HUES48 (cell line): ENCODE measurements around the gene ALX3.

ENCODE experiments used
- H3K27ac ChIP-seq: one replicate; pipeline ENCODE4 v1.7.0; 2013; ENCODE audit warnings: low read depth, low read length, inconsistent platforms
- H3K27me3 ChIP-seq: 2 replicates; pipeline ENCODE4 v1.6.1; 2013; ENCODE audit warnings: mild to moderate bottlenecking, low read length; ENCODE audit not compliant: control insufficient read depth, insufficient read depth
- H3K36me3 ChIP-seq: 2 replicates; pipeline ENCODE4 v1.6.1; 2013; ENCODE audit warnings: low read length; ENCODE audit not compliant: control insufficient read depth, insufficient read depth
- H3K4me1 ChIP-seq: 2 replicates; pipeline ENCODE4 v1.6.1; 2013; ENCODE audit warnings: mild to moderate bottlenecking, low read length; ENCODE audit not compliant: control insufficient read depth, insufficient read depth
- H3K4me3 ChIP-seq: 2 replicates; pipeline ENCODE4 v1.5.1; 2013; ENCODE audit warnings: mild to moderate bottlenecking, low read depth, low read length
- H3K9ac ChIP-seq: 2 replicates; pipeline ENCODE4 v1.6.1; 2013; ENCODE audit warnings: mild to moderate bottlenecking, low read depth, low read length, moderate library complexity
- H3K9me3 ChIP-seq: 2 replicates; pipeline ENCODE4 v1.6.1; 2013; ENCODE audit warnings: low read length; ENCODE audit not compliant: control insufficient read depth, insufficient read depth

The ALX3 gene

GRCh38 chr1:110062612-110063011 is 7.9 kb downstream of the ALX3 start:
- H3K9me3 ChIP-seq: no peaks in the 10 kb centered on the region
- no peak overlapping the region for H3K27ac ChIP-seq
- H3K9ac ChIP-seq: no peak overlapping the region
- H3K4me1 ChIP-seq: no peaks in the 10 kb centered on the region
- no peak overlapping the region for H3K4me3 ChIP-seq
- H3K36me3 ChIP-seq: peaks cover 12% of the 10 kb centered on the region
- peaks cover 39% of the 10 kb centered on the region for H3K27me3 ChIP-seq

GRCh38 chr1:110061341-110061740 is 9.1 kb downstream of the ALX3 start:
- H3K27me3 ChIP-seq: peaks cover 26% of the 10 kb centered on the region
- H3K9ac ChIP-seq: no peak overlapping the region
- no peak overlapping the region for H3K27ac ChIP-seq
- H3K36me3 ChIP-seq: peaks cover 25% of the 10 kb centered on the region
- H3K4me3 ChIP-seq: no peak overlapping the region
- H3K9me3 ChIP-seq: no peaks in the 10 kb centered on the region
- no peaks in the 10 kb centered on the region for H3K4me1 ChIP-seq

GRCh38 chr1:110060662-110061060 is 9.8 kb downstream of the ALX3 start:
- Histone ChIP-seq H3K4me1 (no peaks in the 10 kb centered on the region), H3K36me3 (peaks cover 31% of the 10 kb centered on the region), H3K4me3 (no peak overlapping the region), H3K9me3 (no peaks in the 10 kb centered on the region), H3K27me3 (peaks cover 19% of the 10 kb centered on the region), H3K27ac (no peak overlapping the region), H3K9ac (no peak overlapping the region)

GRCh38 chr1:110060034-110060661 is 10.3 kb downstream of the ALX3 start:
- Histone ChIP-seq H3K4me1 (no peaks in the 10 kb centered on the region), H3K36me3 (peaks cover 37% of the 10 kb centered on the region), H3K27ac (no peak overlapping the region), H3K9ac (no peak overlapping the region), H3K4me3 (no peak overlapping the region), H3K9me3 (no peaks in the 10 kb centered on the region), H3K27me3 (peaks cover 14% of the 10 kb centered on the region)

GRCh38 chr1:110059133-110059863 is 11.2 kb downstream of the ALX3 start:
- H3K36me3 ChIP-seq: peaks cover 45% of the 10 kb centered on the region
- peaks cover 7% of the 10 kb centered on the region; the same call in 1 of the 2 replicates for H3K27me3 ChIP-seq
- H3K4me3 ChIP-seq: no peak overlapping the region
- H3K9me3 ChIP-seq: no peaks in the 10 kb centered on the region
- no peak overlapping the region for H3K9ac ChIP-seq
- H3K27ac ChIP-seq: no peak overlapping the region
- H3K4me1 ChIP-seq: no peaks in the 10 kb centered on the region

GRCh38 chr1:110058591-110058990 is 11.9 kb downstream of the ALX3 start:
- Histone ChIP-seq H3K4me1 (no peaks in the 10 kb centered on the region), H3K27me3 (0 out of 2 replicates have a peak, but pooled peaks cover under 1% of the 10 kb centered on the region), H3K36me3 (peaks cover 52% of the 10 kb centered on the region), H3K9ac (no peak overlapping the region), H3K27ac (no peak overlapping the region), H3K9me3 (no peaks in the 10 kb centered on the region), H3K4me3 (no peak overlapping the region)

GRCh38 chr1:110057963-110058518 is 12.4 kb downstream of the ALX3 start:
- Histone ChIP-seq H3K9ac (no peak overlapping the region), H3K9me3 (no peaks in the 10 kb centered on the region), H3K27ac (no peak overlapping the region), H3K36me3 (peaks cover 58% of the 10 kb centered on the region), H3K27me3 (no peaks in the 10 kb centered on the region), H3K4me3 (no peak overlapping the region), H3K4me1 (no peaks in the 10 kb centered on the region)

GRCh38 chr1:110056776-110057175 is 13.7 kb downstream of the ALX3 start:
- Histone ChIP-seq H3K36me3 (peaks cover 70% of the 10 kb centered on the region), H3K27ac (no peak overlapping the region)

GRCh38 chr1:110056285-110056683 is 14.2 kb downstream of the ALX3 start:
- H3K9me3 ChIP-seq: no peaks in the 10 kb centered on the region
- no peaks in the 10 kb centered on the region for H3K27me3 ChIP-seq
- no peak overlapping the region for H3K27ac ChIP-seq
- H3K4me3 ChIP-seq: no peak overlapping the region
- H3K4me1 ChIP-seq: no peaks in the 10 kb centered on the region
- H3K36me3 ChIP-seq: peaks cover 75% of the 10 kb centered on the region
- H3K9ac ChIP-seq: no peak overlapping the region

More at GRCh38 chr1:110056776-110057175, 13.7 kb downstream of the ALX3 start:
- no peaks in the 10 kb centered on the region for H3K4me1 ChIP-seq
- no peak overlapping the region for H3K9ac ChIP-seq
- no peaks in the 10 kb centered on the region for H3K9me3 ChIP-seq
- H3K4me3 ChIP-seq: no peak overlapping the region
- no peaks in the 10 kb centered on the region for H3K27me3 ChIP-seq

- Histone ChIP-seq H3K9me3 (no peaks in the 10 kb centered on the region), H3K4me1 (no peaks in the 10 kb centered on the region), H3K27me3 (no peaks in the 10 kb centered on the region), H3K27ac (no peak overlapping the region), H3K4me3 (no peak overlapping the region), H3K9ac (no peak overlapping the region), H3K36me3 (peaks cover 81% of the 10 kb centered on the region)
Measured at GRCh38 chr1:110055493-110056284, 14.8 kb downstream of the ALX3 start.
